HEK293T (cell line): Measurements from ENCODE around the gene RTP4.

Source experiments
- HDGF ChIP-seq: fragments of 450-650 bp; IDR thresholded peaks from 2 replicates; pipeline ENCODE4 v1.6.1; 2017; ENCODE audit warnings: antibody characterized with exemption, borderline replicate concordance
- SP1 ChIP-seq: fragments of 450-650 bp; IDR thresholded peaks from 2 replicates; pipeline ENCODE4 v1.6.1; 2017
- SUZ12 ChIP-seq: fragments of 450-650 bp; IDR thresholded peaks from 2 replicates; pipeline ENCODE4 v1.6.1; 2016; ENCODE audit warnings: mild to moderate bottlenecking

DNA sequence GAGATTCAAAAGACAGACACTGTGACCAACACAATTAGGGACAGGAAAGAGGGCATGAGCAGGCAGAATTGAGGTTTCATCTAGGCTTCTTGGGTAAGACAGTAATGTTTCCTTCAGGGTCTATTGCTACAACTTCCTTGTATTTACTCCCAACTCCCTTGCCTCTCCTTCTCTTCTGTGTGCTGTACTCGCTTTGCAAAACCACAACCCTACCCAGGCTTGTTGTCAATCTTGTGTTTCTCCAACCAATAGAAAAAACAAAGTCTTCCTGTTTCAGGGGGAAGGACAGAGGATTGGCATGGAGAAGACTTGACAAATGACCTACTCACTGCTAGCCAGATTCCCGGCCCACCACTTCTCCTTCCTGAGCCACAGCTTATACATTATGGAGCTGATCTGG lies 40.3 kb upstream of the RTP4 start:
- TF ChIP-seq HDGF (no peak), SP1 (no peak), SUZ12 (no peak)
